ENCODE measurements around the gene CACNA2D1. TPM values are rescaled to one million over a fixed set of nuclear protein-coding genes. Genes with fewer than 3 reads are reported as not detected.

Gene CACNA2D1
- polyA plus RNA-seq, 1 experiment = 19.5 TPM

- TF ChIP-seq CTCF (IDR thresholded peaks at IDR 0.05; ENCODE audit: low read depth, low read length) = no peak
- no peak for DNase-seq (ENCODE audit: low read depth, low spot score)
- Histone ChIP-seq H3K9me3 (ENCODE audit: control insufficient read depth, insufficient read depth, low read length) (no peaks in the 10 kb centered on the region), H3K27ac (ENCODE audit: low read depth, low read length) (no peak overlapping the region), H3K4me3 (ENCODE audit: low read depth, low read length) (no peak overlapping the region), H3K27me3 (ENCODE audit: control insufficient read depth, insufficient read depth, low read length) (no peaks in the 10 kb centered on the region)
- ChIA-PET CTCF (no interaction called here), POLR2A (no interaction called here)
Measured at GRCh38 chr7:82224529-82224928, 219.0 kb downstream of the CACNA2D1 start.

- ChIA-PET CTCF (no interaction called here), POLR2A (no interaction called here)
- H3K9me3 ChIP-seq (ENCODE audit: control insufficient read depth, insufficient read depth, low read length) = no peaks in the 10 kb centered on the region
- DNase-seq (ENCODE audit: low read depth, low spot score) = no peak
- no peak for TF ChIP-seq CTCF (IDR thresholded peaks at IDR 0.05; ENCODE audit: low read depth, low read length)
- H3K27me3 ChIP-seq (ENCODE audit: control insufficient read depth, insufficient read depth, low read length) = no peaks in the 10 kb centered on the region
- H3K4me3 ChIP-seq (ENCODE audit: low read depth, low read length) = no peak overlapping the region
- no peak overlapping the region for H3K27ac ChIP-seq (ENCODE audit: low read depth, low read length)
Measured at GRCh38 chr7:82223580-82223979, 220.0 kb downstream of the CACNA2D1 start.

GRCh38 chr7:82221152-82221674 lies 222.4 kb downstream of the CACNA2D1 start:
- TF ChIP-seq CTCF (IDR thresholded peaks at IDR 0.05; ENCODE audit: low read depth, low read length) = no peak
- ChIA-PET POLR2A (no interaction called here), CTCF (interaction anchor here (1.3 to 1.5 kb wide), 2 partner anchors 10 to 16 kb away, joined by 5 to 6 read pairs; no protein-coding TSS in a partner anchor)
- DNase-seq (ENCODE audit: low read depth, low spot score) = no peak
- Histone ChIP-seq H3K27me3 (ENCODE audit: control insufficient read depth, insufficient read depth, low read length) (no peaks in the 10 kb centered on the region), H3K9me3 (ENCODE audit: control insufficient read depth, insufficient read depth, low read length) (no peaks in the 10 kb centered on the region), H3K27ac (ENCODE audit: low read depth, low read length) (no peak overlapping the region), H3K4me3 (ENCODE audit: low read depth, low read length) (no peak overlapping the region)

- no peak overlapping the region for H3K4me3 ChIP-seq (ENCODE audit: low read depth, low read length)
- ChIA-PET CTCF (no interaction called here), POLR2A (no interaction called here)
- TF ChIP-seq CTCF (IDR thresholded peaks at IDR 0.05; ENCODE audit: low read depth, low read length) = no peak
- no peaks in the 10 kb centered on the region for H3K9me3 ChIP-seq (ENCODE audit: control insufficient read depth, insufficient read depth, low read length)
- H3K27me3 ChIP-seq (ENCODE audit: control insufficient read depth, insufficient read depth, low read length) = no peaks in the 10 kb centered on the region
- H3K27ac ChIP-seq (ENCODE audit: low read depth, low read length) = no peak overlapping the region
- DNase-seq (ENCODE audit: low read depth, low spot score) = no peak
Measured at GRCh38 chr7:82212466-82212865, 231.1 kb downstream of the CACNA2D1 start.

GRCh38 chr7:82211333-82211732 lies 232.2 kb downstream of the CACNA2D1 start:
- Histone ChIP-seq H3K9me3 (ENCODE audit: control insufficient read depth, insufficient read depth, low read length) (no peaks in the 10 kb centered on the region), H3K27me3 (ENCODE audit: control insufficient read depth, insufficient read depth, low read length) (no peaks in the 10 kb centered on the region), H3K27ac (ENCODE audit: low read depth, low read length) (no peak overlapping the region), H3K4me3 (ENCODE audit: low read depth, low read length) (no peak overlapping the region)
- no peak for TF ChIP-seq CTCF (IDR thresholded peaks at IDR 0.05; ENCODE audit: low read depth, low read length)
- ChIA-PET CTCF (interaction anchor here (0.6 to 1.1 kb wide), 2 partner anchors 23 to 167 kb away, joined by 3 read pairs; no protein-coding TSS in a partner anchor), POLR2A (no interaction called here)
- DNase-seq (ENCODE audit: low read depth, low spot score) = no peak
